ENCODE measurements around the gene CELF4. TPM values are rescaled to one million over a fixed set of nuclear protein-coding genes. Genes with fewer than 3 reads are reported as not detected.

Gene CELF4
- total RNA-seq, 1 donor from 2014 or later, result 2.3 TPM

- TF ChIP-seq CTCF (IDR thresholded peaks at IDR 0.05; ENCODE audit: unreplicated experiment), result no peak
- H3K4me3 Mint-ChIP-seq, result no peak overlapping the region
- H3K9me3 Mint-ChIP-seq, result no peaks in the 10 kb centered on the region
- peaks cover 30% of the 10 kb centered on the region for H3K27me3 Mint-ChIP-seq (ENCODE audit: low read depth)
- no peak for DNase-seq (ENCODE audit: low spot score in 2 of 2, unreplicated experiment in 2 of 2)
- H3K36me3 Mint-ChIP-seq, result no peaks in the 10 kb centered on the region
- no peak overlapping the region for H3K27ac Mint-ChIP-seq
- H3K4me1 Mint-ChIP-seq, result peaks cover 17% of the 10 kb centered on the region
Measured at GRCh38 chr18:37442477-37442876, 123.1 kb downstream of the CELF4 start.

- Mint-ChIP-seq H3K4me3 (no peak overlapping the region), H3K9me3 (no peaks in the 10 kb centered on the region), H3K4me1 (peaks cover 17% of the 10 kb centered on the region), H3K27me3 (ENCODE audit: low read depth) (peaks cover 35% of the 10 kb centered on the region), H3K27ac (no peak overlapping the region), H3K36me3 (no peaks in the 10 kb centered on the region)
- DNase-seq (ENCODE audit: low spot score in 2 of 2, unreplicated experiment in 2 of 2), result no peak
- no peak for TF ChIP-seq CTCF (IDR thresholded peaks at IDR 0.05; ENCODE audit: unreplicated experiment)
Measured at GRCh38 chr18:37441821-37442220, 123.8 kb downstream of the CELF4 start.

GRCh38 chr18:37440206-37440605 is 125.4 kb downstream of the CELF4 start:
- no peak for TF ChIP-seq CTCF (IDR thresholded peaks at IDR 0.05; ENCODE audit: unreplicated experiment)
- DNase-seq (ENCODE audit: low spot score in 2 of 2, unreplicated experiment in 2 of 2), result no peak
- Mint-ChIP-seq H3K9me3 (no peaks in the 10 kb centered on the region), H3K4me1 (peaks cover 13% of the 10 kb centered on the region), H3K27ac (no peak overlapping the region), H3K36me3 (no peaks in the 10 kb centered on the region), H3K4me3 (no peak overlapping the region), H3K27me3 (ENCODE audit: low read depth) (peaks cover 48% of the 10 kb centered on the region)

GRCh38 chr18:37438417-37439180 is 127.0 kb downstream of the CELF4 start:
- TF ChIP-seq CTCF (IDR thresholded peaks at IDR 0.05; ENCODE audit: unreplicated experiment), result no peak
- Mint-ChIP-seq H3K36me3 (no peaks in the 10 kb centered on the region), H3K27ac (no peak overlapping the region), H3K9me3 (no peaks in the 10 kb centered on the region), H3K4me1 (peaks cover 6% of the 10 kb centered on the region), H3K27me3 (ENCODE audit: low read depth) (peaks cover 55% of the 10 kb centered on the region), H3K4me3 (no peak overlapping the region)
- no peak for DNase-seq (ENCODE audit: low spot score in 2 of 2, unreplicated experiment in 2 of 2)

GRCh38 chr18:37435996-37436395 is 129.6 kb downstream of the CELF4 start:
- H3K4me3 Mint-ChIP-seq, result no peak overlapping the region
- peaks cover 50% of the 10 kb centered on the region for H3K27me3 Mint-ChIP-seq (ENCODE audit: low read depth)
- no peak for TF ChIP-seq CTCF (IDR thresholded peaks at IDR 0.05; ENCODE audit: unreplicated experiment)
- no peaks in the 10 kb centered on the region for H3K9me3 Mint-ChIP-seq
- H3K27ac Mint-ChIP-seq, result no peak overlapping the region
- DNase-seq (ENCODE audit: low spot score in 2 of 2, unreplicated experiment in 2 of 2), result no peak
- H3K4me1 Mint-ChIP-seq, result peaks cover 3% of the 10 kb centered on the region
- no peaks in the 10 kb centered on the region for H3K36me3 Mint-ChIP-seq

Data from mesothelial cell of epicardium (in vitro differentiated cells).